Measurements from ENCODE around the gene SVOPL.

Gene SVOPL

DNA sequence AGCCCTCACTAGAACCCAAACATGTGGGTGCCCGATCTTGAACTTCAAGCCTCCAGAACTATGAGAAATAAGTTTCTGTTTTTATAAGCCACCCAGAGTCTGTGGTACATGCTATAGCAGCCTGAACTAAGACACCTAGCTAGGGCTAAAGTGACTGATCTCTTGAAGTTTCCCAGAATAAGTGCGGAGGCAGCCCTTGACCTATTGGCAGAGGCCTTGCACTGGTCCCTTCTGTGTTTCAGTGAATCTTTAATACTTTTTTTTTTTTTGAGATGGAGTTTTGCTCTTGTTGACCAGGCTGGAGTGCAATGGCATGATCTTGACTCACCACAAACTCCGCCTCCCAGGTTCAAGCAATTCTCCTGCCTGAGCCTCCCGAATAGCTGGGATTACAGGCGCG is 85.1 kb downstream of the SVOPL start:
- no peak overlapping the region for H3K4me3 ChIP-seq (ENCODE audit: low read length)
- DNase-seq (ENCODE audit: low read depth) = no peak
- TF ChIP-seq, protein P1, sequence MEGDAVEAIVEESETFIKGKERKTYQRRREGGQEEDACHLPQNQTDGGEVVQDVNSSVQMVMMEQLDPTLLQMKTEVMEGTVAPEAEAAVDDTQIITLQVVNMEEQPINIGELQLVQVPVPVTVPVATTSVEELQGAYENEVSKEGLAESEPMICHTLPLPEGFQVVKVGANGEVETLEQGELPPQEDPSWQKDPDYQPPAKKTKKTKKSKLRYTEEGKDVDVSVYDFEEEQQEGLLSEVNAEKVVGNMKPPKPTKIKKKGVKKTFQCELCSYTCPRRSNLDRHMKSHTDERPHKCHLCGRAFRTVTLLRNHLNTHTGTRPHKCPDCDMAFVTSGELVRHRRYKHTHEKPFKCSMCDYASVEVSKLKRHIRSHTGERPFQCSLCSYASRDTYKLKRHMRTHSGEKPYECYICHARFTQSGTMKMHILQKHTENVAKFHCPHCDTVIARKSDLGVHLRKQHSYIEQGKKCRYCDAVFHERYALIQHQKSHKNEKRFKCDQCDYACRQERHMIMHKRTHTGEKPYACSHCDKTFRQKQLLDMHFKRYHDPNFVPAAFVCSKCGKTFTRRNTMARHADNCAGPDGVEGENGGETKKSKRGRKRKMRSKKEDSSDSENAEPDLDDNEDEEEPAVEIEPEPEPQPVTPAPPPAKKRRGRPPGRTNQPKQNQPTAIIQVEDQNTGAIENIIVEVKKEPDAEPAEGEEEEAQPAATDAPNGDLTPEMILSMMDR (IDR thresholded peaks at IDR 0.05; ENCODE audit: insufficient read depth, low read depth, low read length, missing control alignments) = no peak

DNA sequence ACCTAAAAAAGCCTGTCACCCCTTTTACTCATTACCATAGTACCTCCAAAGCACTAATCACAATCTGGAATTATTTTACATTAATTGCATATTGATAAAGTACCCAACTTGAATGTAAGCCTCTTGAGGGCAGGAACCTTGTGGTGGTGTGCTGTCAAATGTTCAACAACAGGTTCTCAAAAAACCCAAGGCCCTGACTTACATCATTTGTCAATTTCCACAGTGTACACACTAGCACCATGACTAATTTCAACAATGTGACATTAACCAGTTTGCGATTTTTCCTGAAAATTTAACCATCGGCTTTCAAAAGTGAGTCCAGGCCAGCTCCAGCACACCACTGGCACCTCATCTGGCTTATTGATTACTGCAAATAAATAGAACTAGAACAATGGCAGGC is 87.5 kb downstream of the SVOPL start:
- no peak for DNase-seq (ENCODE audit: low read depth)
- TF ChIP-seq, protein P1 (IDR thresholded peaks at IDR 0.05; ENCODE audit: insufficient read depth, low read depth, low read length, missing control alignments) = no peak
- no peak overlapping the region for H3K4me3 ChIP-seq (ENCODE audit: low read length)

DNA sequence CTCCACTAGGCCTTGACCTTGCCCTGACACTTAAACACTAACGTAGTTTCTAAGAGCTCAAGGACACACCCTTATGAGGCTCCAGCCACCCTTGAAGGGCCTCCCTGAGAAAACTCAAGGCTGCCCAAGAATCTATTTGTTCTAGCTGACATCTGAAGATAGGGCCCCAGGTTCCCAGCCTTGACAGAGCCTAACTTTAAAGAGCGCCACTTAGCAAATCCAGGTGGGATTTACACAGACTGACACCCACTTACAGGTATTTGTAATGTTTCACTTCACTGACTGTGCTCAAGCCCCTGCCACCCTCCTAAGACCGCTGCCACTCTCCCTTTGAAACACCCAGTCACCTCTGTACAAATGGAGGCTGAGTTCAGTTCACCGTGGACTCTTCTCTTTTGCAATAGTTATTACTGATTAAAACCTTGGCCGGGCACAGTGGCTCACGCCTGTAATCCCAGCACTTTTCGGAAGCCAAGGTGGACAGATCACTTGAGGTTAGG is 90.4 kb downstream of the SVOPL start:
- TF ChIP-seq, protein P1 (IDR thresholded peaks at IDR 0.05; ENCODE audit: insufficient read depth, low read depth, low read length, missing control alignments) = no peak

DNA sequence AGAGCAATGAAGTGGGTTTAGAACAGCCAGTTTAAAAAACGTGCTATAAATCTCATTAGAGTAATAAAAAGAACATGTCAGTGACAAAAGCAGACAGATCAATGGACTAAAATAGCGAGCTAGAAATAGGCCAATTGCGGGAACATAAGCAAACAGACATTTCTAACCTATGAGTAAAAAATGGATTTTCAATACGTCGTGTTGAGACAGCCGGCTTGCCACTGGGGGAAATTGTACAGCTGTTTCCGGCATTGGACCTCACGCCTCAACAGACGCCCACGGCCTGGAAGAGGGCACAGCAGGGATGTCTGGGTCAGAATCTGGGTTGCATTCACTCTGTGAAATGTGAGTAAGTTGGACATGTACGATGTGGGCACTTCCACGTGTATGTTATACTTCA is 92.9 kb downstream of the SVOPL start:
- TF ChIP-seq, protein P1 (IDR thresholded peaks at IDR 0.05; ENCODE audit: insufficient read depth, low read depth, low read length, missing control alignments) = no peak
- no peak for DNase-seq (ENCODE audit: low read depth)
- H3K4me3 ChIP-seq (ENCODE audit: low read length) = no peak overlapping the region

More for the DNA sequence above, 90.4 kb downstream of the SVOPL start:
- H3K4me3 ChIP-seq (ENCODE audit: low read length) = no peak overlapping the region
- no peak for DNase-seq (ENCODE audit: low read depth)

DNA sequence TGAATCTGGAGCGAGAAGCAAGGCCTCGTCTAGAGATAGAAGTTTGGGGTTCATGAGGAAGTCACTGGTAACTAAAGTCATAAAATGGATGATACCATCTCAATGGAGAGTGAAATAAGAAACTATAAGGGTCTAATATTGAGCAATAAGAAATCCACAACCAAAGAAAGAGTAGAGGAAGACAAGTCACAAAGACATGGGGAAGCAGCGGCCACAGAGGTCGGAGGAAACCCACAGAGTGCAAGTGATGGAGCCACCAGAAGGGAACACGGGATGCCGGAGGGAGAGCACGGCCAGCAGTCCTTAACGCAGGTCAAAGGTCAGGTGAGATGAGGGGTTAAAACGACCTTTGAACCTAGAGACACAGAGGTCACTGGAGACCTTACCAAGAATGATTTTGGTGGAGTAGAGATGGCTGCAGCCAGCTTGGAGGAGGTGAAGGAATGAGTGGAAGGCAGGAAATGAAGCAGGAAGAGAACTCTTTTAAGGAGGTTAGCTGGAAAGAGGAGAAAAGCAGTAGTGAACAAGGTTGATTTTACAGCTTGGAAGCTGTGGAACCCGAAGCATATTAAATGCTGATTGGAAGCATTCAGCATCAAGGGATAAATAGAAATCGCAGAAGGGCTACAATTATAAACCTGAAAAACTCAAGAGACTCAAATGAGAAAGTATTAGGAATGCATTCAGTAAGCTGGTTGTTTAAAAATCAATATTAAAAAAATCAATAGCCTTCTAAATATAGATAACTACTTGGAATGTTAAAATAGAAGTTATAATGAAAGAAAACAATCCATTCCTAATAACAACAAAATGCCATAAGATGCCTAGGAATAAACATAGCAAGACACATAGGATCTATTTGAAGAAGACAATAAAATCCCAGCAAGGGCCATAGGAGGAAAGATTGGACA is 93.7 kb downstream of the SVOPL start:
- DNase-seq (ENCODE audit: low read depth) = no peak
- TF ChIP-seq, protein P1 (IDR thresholded peaks at IDR 0.05; ENCODE audit: insufficient read depth, low read depth, low read length, missing control alignments) = no peak

DNA sequence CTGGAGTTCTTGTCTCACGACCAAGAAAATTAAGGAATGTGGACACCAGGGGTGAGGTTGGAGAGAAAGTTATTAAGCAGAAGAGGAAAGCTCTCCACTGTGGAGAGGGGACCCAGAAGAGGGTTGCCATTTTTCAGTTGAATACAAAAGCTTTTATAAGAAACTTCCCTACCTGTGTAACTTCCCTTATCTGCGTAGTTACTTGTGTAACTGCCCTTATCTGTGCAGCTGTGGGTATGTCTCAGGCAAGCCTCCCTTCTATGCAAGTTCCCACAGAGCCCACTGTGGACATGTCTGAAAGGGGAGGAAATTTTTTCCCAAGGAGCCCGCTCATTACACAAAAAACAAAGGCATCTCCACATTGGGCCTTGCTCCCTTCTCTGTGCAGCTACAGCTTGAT is 94.9 kb downstream of the SVOPL start:
- TF ChIP-seq, protein P1 (IDR thresholded peaks at IDR 0.05; ENCODE audit: insufficient read depth, low read depth, low read length, missing control alignments) = no peak
- H3K4me3 ChIP-seq (ENCODE audit: low read length) = no peak overlapping the region
- DNase-seq (ENCODE audit: low read depth) = no peak

More for the DNA sequence above, 93.7 kb downstream of the SVOPL start:
- no peak overlapping the region for H3K4me3 ChIP-seq (ENCODE audit: low read length)

Data from epithelial cell of esophagus (primary cell).